ENCODE data around the gene DPP10.

The DPP10 gene

DNA sequence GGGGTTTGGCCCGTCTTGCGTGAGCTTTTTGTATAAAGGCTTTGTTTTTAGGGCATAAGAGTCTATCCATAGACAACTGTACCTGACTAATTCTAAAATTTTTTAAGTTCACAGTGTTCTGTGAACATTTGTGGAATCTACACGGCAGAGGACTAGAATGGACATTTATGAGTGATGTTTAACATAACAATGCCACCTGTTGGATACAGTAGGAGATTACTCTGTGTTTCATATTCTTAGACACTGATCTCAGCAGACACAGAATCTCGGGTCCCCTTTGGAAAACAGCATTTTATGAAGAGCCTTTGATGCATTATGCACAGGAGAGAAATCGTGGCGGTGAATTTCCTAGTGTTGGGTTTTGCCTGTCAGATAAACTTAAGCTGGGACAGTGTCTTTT is 752.2 kb downstream of the DPP10 start:
- Histone ChIP-seq H3K27me3 (ENCODE audit: control insufficient read depth, insufficient read depth, low read length) (no peaks in the 10 kb centered on the region), H3K27ac (ENCODE audit: low read length) (no peak overlapping the region), H3K9me3 (ENCODE audit: control insufficient read depth, insufficient read depth, low read length) (no peaks in the 10 kb centered on the region), H3K4me1 (ENCODE audit: control insufficient read depth, insufficient read depth, low read length) (no peaks in the 10 kb centered on the region), H3K4me3 (ENCODE audit: low read length) (no peak overlapping the region), H3K36me3 (ENCODE audit: control insufficient read depth, insufficient read depth, low read length) (no peaks in the 10 kb centered on the region)
- no CpG with 5 or more reads among the region's 6 CpGs for WGBS (ENCODE audit: insufficient coverage, insufficient read length)
- no peak for DNase-seq (ENCODE audit: low read depth, low spot score)

DNA sequence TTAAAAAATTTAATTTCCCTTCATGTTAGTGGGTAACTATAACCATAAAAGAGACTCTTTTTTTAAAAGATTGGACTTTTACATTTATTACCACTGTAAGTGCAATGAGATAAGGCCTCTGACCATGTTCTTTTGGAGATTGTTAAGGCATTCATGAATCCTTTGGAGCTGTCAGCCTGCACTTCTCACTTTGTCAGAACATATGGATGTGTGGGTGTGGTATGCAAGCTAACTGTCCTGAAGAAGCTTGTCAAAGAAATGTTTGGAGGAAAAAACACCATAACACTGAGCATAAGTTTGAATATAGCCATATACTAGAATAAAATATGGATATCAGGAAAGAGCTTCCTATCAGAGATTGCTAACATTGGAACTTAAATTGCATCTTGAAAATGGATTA is 754.1 kb downstream of the DPP10 start:
- no peaks in the 10 kb centered on the region for H3K36me3 ChIP-seq (ENCODE audit: control insufficient read depth, insufficient read depth, low read length)
- DNase-seq (ENCODE audit: low read depth, low spot score): no peak
- no peak overlapping the region for H3K27ac ChIP-seq (ENCODE audit: low read length)
- no peaks in the 10 kb centered on the region for H3K27me3 ChIP-seq (ENCODE audit: control insufficient read depth, insufficient read depth, low read length)
- no peaks in the 10 kb centered on the region for H3K9me3 ChIP-seq (ENCODE audit: control insufficient read depth, insufficient read depth, low read length)
- no peaks in the 10 kb centered on the region for H3K4me1 ChIP-seq (ENCODE audit: control insufficient read depth, insufficient read depth, low read length)
- H3K4me3 ChIP-seq (ENCODE audit: low read length): no peak overlapping the region

DNA sequence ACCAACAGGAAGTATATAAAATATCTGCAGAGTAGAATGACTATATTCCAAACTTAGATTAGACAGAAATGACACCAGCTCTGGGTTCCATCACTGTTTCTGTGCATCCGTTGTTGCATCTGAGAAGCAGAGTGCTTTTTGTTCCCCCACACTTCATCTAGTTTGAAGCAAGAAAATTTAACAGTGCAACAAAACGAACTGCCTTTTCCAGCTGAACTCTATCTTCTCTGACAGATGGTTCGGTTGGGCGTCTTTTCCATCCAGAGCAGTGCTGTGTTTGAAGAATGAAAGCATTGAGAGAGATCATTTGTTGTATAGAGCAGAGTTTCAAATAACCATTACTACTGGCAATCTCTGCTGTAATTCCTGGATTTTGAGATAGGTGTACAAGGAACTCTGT is 757.5 kb downstream of the DPP10 start:
- H3K36me3 ChIP-seq (ENCODE audit: control insufficient read depth, insufficient read depth, low read length): no peaks in the 10 kb centered on the region
- H3K4me1 ChIP-seq (ENCODE audit: control insufficient read depth, insufficient read depth, low read length): no peaks in the 10 kb centered on the region
- no peaks in the 10 kb centered on the region for H3K27me3 ChIP-seq (ENCODE audit: control insufficient read depth, insufficient read depth, low read length)
- no peak overlapping the region for H3K4me3 ChIP-seq (ENCODE audit: low read length)
- no peaks in the 10 kb centered on the region for H3K9me3 ChIP-seq (ENCODE audit: control insufficient read depth, insufficient read depth, low read length)
- no peak overlapping the region for H3K27ac ChIP-seq (ENCODE audit: low read length)
- no CpG with 5 or more reads among the region's 4 CpGs for WGBS (ENCODE audit: insufficient coverage, insufficient read length)
- no peak for DNase-seq (ENCODE audit: low read depth, low spot score)

DNA sequence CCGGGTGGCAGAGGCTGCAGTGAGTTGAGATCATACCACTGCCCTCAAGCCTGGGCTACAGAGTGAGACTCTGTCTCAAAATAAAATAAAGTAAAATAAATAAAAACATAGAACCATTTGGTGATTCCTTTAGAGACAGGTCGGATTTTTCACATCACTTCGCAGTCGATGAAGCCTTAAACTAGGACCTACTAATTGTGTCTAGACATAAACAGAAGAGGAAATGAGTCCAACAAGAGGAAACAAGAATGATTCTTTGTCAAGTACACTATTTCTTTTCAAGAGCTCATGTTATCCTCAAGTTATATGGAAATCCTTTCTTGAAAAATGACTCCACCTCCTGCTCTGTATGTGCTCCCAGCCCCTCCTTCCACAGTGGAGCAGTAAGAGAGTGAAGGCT is 758.9 kb downstream of the DPP10 start:
- H3K4me3 ChIP-seq (ENCODE audit: low read length): no peak overlapping the region
- no peaks in the 10 kb centered on the region for H3K27me3 ChIP-seq (ENCODE audit: control insufficient read depth, insufficient read depth, low read length)
- no peaks in the 10 kb centered on the region for H3K4me1 ChIP-seq (ENCODE audit: control insufficient read depth, insufficient read depth, low read length)
- no peaks in the 10 kb centered on the region for H3K9me3 ChIP-seq (ENCODE audit: control insufficient read depth, insufficient read depth, low read length)
- H3K36me3 ChIP-seq (ENCODE audit: control insufficient read depth, insufficient read depth, low read length): no peaks in the 10 kb centered on the region
- H3K27ac ChIP-seq (ENCODE audit: low read length): no peak overlapping the region
- no CpG with 5 or more reads among the region's 4 CpGs for WGBS (ENCODE audit: insufficient coverage, insufficient read length)
- DNase-seq (ENCODE audit: low read depth, low spot score): no peak

DNA sequence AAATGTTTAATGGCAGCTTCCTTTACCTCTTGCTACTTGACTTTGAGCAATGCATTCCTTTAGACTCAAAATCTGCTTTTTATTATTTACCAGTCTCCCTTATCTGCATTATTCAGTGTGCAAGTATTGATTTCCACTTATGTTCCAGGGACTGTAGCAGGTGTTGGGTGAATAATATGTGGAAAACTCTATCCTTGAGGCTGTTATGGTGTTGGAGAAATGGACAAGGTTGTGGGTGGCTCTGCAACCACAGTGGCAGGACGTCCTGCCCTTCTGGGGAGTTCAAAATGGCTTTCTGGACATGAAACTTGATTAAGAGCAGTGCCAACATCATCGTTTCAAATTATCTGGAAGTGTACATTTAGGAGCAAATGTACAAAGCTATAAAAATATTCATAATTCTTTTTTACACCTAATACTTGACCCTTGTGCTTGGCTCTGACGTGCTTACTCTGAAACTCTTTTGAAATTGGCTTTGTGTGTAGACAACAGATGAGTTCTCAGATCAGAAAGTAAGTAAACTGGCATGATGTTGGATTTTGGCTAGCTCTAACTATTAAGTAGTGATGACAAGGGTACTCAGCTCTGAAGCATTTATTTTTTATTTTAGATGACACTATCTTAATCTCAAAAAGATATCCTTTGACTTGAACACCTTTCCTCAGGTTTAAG is 766.2 kb downstream of the DPP10 start:
- no peaks in the 10 kb centered on the region for H3K27me3 ChIP-seq (ENCODE audit: control insufficient read depth, insufficient read depth, low read length)
- whole genome bisulfite sequencing (ENCODE audit: insufficient coverage, insufficient read length): no CpG with 5 or more reads among the region's 3 CpGs
- H3K4me1 ChIP-seq (ENCODE audit: control insufficient read depth, insufficient read depth, low read length): no peaks in the 10 kb centered on the region
- H3K4me3 ChIP-seq (ENCODE audit: low read length): no peak overlapping the region
- H3K27ac ChIP-seq (ENCODE audit: low read length): no peak overlapping the region
- H3K9me3 ChIP-seq (ENCODE audit: control insufficient read depth, insufficient read depth, low read length): no peaks in the 10 kb centered on the region
- no peak for DNase-seq (ENCODE audit: low read depth, low spot score)
- H3K36me3 ChIP-seq (ENCODE audit: control insufficient read depth, insufficient read depth, low read length): no peaks in the 10 kb centered on the region

DNA sequence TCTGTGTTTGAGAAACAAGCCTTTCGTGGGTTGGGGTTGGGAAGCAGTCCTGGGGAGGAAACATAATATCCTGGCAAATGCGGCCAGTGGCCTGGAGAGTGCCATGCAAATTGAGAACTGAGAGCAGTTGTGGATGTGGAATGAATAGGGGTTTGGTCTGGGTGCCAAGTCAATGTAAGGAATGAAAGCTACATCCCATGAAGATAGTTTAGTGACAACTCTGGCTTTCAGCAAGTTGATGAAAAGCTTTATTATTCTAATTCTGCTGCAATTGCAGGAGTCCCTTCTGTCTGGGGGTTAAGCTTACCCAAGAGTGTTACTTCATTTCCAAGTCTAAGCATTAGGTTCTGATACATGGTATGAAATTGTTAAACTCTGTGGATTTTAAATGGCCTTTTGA is 771.6 kb downstream of the DPP10 start:
- H3K27me3 ChIP-seq (ENCODE audit: control insufficient read depth, insufficient read depth, low read length): no peaks in the 10 kb centered on the region
- no peak overlapping the region for H3K4me3 ChIP-seq (ENCODE audit: low read length)
- no peak overlapping the region for H3K27ac ChIP-seq (ENCODE audit: low read length)
- no peaks in the 10 kb centered on the region for H3K9me3 ChIP-seq (ENCODE audit: control insufficient read depth, insufficient read depth, low read length)
- DNase-seq (ENCODE audit: low read depth, low spot score): peak; percentile 7
- no peaks in the 10 kb centered on the region for H3K36me3 ChIP-seq (ENCODE audit: control insufficient read depth, insufficient read depth, low read length)
- H3K4me1 ChIP-seq (ENCODE audit: control insufficient read depth, insufficient read depth, low read length): no peaks in the 10 kb centered on the region
- no CpG with 5 or more reads among the region's 2 CpGs for WGBS (ENCODE audit: insufficient coverage, insufficient read length)

DNA sequence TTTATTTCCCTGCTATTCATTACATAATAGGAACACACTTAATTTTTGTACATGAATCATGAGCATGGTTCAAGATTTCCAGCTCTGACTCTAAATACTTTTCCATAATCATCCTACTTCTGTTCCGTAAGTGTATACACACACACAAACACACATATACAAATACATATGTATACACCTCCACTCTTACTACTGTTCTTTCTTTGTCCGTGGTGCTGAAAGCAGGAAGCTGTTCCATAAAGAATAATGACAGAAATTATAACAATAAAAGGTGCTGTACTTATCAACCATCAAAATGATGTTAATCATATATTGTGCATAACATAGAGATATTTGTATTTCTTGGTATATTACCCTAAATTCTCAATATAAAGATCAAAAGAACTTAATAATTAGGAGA is 776.9 kb downstream of the DPP10 start:
- Histone ChIP-seq H3K27ac (ENCODE audit: low read length) (no peak overlapping the region), H3K4me1 (ENCODE audit: control insufficient read depth, insufficient read depth, low read length) (no peaks in the 10 kb centered on the region), H3K36me3 (ENCODE audit: control insufficient read depth, insufficient read depth, low read length) (no peaks in the 10 kb centered on the region), H3K27me3 (ENCODE audit: control insufficient read depth, insufficient read depth, low read length) (no peaks in the 10 kb centered on the region), H3K4me3 (ENCODE audit: low read length) (no peak overlapping the region), H3K9me3 (ENCODE audit: control insufficient read depth, insufficient read depth, low read length) (no peaks in the 10 kb centered on the region)
- DNase-seq (ENCODE audit: low read depth, low spot score): no peak
- no CpG with 5 or more reads among the region's 2 CpGs for WGBS (ENCODE audit: insufficient coverage, insufficient read length)

DNA sequence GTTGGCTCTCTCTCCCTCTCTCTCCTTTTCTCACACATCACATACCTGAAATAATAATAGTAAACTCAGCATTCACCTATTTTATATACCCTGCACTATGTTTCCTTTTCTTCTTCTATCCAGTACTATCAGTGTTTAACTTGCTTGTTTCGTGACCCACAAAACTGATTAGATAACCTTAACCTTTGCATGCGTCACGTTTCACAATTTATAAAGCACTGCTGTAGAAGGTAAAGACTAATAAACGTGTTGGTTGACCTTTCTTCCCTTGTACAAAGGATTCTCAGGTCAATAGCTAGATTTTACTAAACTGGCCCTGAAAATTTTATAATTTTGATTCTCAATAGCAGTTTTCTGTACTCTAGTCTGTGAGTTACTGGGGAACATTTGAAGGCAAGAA is 791.7 kb downstream of the DPP10 start:
- DNase-seq (ENCODE audit: low read depth, low spot score): no peak
- no CpG with 5 or more reads among the region's 4 CpGs for WGBS (ENCODE audit: insufficient coverage, insufficient read length)
- no peak overlapping the region for H3K27ac ChIP-seq (ENCODE audit: low read length)
- no peaks in the 10 kb centered on the region for H3K27me3 ChIP-seq (ENCODE audit: control insufficient read depth, insufficient read depth, low read length)
- H3K4me1 ChIP-seq (ENCODE audit: control insufficient read depth, insufficient read depth, low read length): no peaks in the 10 kb centered on the region
- H3K4me3 ChIP-seq (ENCODE audit: low read length): no peak overlapping the region
- H3K9me3 ChIP-seq (ENCODE audit: control insufficient read depth, insufficient read depth, low read length): no peaks in the 10 kb centered on the region
- H3K36me3 ChIP-seq (ENCODE audit: control insufficient read depth, insufficient read depth, low read length): no peaks in the 10 kb centered on the region

DNA sequence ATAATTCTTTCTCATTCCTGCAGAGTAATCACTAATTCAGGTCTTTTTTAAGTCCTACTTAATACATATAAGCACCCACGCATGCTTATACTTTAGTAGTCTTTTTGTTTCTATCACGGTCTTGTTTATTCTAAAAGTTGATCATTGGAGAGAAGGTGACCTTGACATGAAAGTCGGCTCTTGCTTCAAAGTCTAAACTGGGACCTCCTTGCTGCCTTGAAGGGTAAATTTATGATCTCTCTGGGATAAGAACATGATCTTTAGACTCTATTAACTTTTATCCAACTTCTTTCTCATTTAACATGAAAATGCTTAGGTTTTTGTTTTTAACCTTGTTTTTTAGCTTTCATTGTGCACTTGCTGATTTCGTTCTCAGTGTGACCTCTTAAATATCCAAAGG is 792.3 kb downstream of the DPP10 start:
- H3K4me1 ChIP-seq (ENCODE audit: control insufficient read depth, insufficient read depth, low read length): no peaks in the 10 kb centered on the region
- no peaks in the 10 kb centered on the region for H3K9me3 ChIP-seq (ENCODE audit: control insufficient read depth, insufficient read depth, low read length)
- no peaks in the 10 kb centered on the region for H3K27me3 ChIP-seq (ENCODE audit: control insufficient read depth, insufficient read depth, low read length)
- DNase-seq (ENCODE audit: low read depth, low spot score): no peak
- no peaks in the 10 kb centered on the region for H3K36me3 ChIP-seq (ENCODE audit: control insufficient read depth, insufficient read depth, low read length)
- H3K27ac ChIP-seq (ENCODE audit: low read length): no peak overlapping the region
- H3K4me3 ChIP-seq (ENCODE audit: low read length): no peak overlapping the region
- no CpG with 5 or more reads among the region's 4 CpGs for WGBS (ENCODE audit: insufficient coverage, insufficient read length)

DNA sequence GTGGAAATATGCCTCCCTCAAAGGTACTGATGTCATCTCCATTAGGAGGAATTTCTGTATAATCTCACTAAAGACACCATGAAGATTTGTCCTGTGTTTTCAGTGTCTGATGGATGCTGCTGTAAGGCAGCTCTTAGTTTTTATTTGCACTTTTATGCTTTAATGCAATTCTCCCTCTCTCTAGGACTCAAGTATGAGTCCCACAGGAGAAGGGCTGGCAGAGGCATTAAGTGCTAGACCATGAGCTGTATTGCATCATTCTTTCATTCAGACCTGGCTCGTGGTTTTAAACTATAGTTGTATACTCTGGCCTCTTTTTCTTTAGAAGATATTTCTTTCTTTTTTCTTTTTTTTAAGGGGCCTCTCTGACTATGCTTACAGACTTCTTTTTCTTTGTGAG is 805.6 kb downstream of the DPP10 start:
- no CpG with 5 or more reads among the region's 1 CpG for WGBS (ENCODE audit: insufficient coverage, insufficient read length)
- H3K4me1 ChIP-seq (ENCODE audit: control insufficient read depth, insufficient read depth, low read length): no peaks in the 10 kb centered on the region
- no peak for DNase-seq (ENCODE audit: low read depth, low spot score)
- no peak overlapping the region for H3K27ac ChIP-seq (ENCODE audit: low read length)
- no peaks in the 10 kb centered on the region for H3K9me3 ChIP-seq (ENCODE audit: control insufficient read depth, insufficient read depth, low read length)
- H3K4me3 ChIP-seq (ENCODE audit: low read length): no peak overlapping the region
- H3K36me3 ChIP-seq (ENCODE audit: control insufficient read depth, insufficient read depth, low read length): no peaks in the 10 kb centered on the region
- no peaks in the 10 kb centered on the region for H3K27me3 ChIP-seq (ENCODE audit: control insufficient read depth, insufficient read depth, low read length)

DNA sequence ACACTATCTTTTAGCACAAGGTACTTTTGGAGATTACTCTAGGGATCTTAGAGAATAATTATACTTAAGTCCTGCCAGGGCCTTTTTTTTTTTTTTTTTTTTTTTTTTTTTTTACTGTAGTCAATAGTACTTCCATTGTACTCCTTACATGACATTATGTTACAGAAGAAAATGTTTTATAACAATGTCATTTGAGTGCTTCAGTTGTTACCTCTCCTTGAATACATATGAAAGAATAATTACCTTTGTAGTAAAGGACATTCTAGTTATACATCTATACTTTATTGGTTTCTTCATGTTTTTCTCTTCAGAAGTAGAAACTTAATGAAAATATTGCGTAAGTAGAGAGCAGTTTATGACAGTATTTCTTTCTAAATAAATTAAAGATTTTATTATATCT is 834.9 kb downstream of the DPP10 start:
- DNase-seq (ENCODE audit: low read depth, low spot score): no peak
- Histone ChIP-seq H3K27me3 (ENCODE audit: control insufficient read depth, insufficient read depth, low read length) (no peaks in the 10 kb centered on the region), H3K9me3 (ENCODE audit: control insufficient read depth, insufficient read depth, low read length) (no peaks in the 10 kb centered on the region), H3K4me3 (ENCODE audit: low read length) (no peak overlapping the region), H3K4me1 (ENCODE audit: control insufficient read depth, insufficient read depth, low read length) (peaks cover 1% of the 10 kb centered on the region; the same call in 1 of the 2 replicates), H3K36me3 (ENCODE audit: control insufficient read depth, insufficient read depth, low read length) (no peaks in the 10 kb centered on the region), H3K27ac (ENCODE audit: low read length) (no peak overlapping the region)
- no CpG with 5 or more reads among the region's 1 CpG for WGBS (ENCODE audit: insufficient coverage, insufficient read length)

Data from iPS DF 6.9 (cell line).